B cell (primary cell): Measurements from ENCODE around the gene LBH. TPM values are rescaled to one million over a fixed set of nuclear protein-coding genes. Genes with fewer than 3 reads are reported as not detected.

ENCODE experiments used
- ATAC-seq: fragments of 200-7000 bp; cut with Tn5 transposase; one replicate; pipeline ENCODE4 v1.10.0; 2021; ENCODE audit warnings: low read depth, mild to moderate bottlenecking, moderate number of reproducible peaks, moderate library complexity
- CTCF ChIA-PET: fragments of 350-600 bp; sonication (Branson Sonifier 250); formaldehyde crosslinking; loops from one replicate; lab custom pipeline; 2021; ENCODE audit warnings: antibody characterized with exemption, inconsistent platforms; lab: Charles Lee
- POLR2A ChIA-PET: fragments of 350-600 bp; sonication (Branson Sonifier 250); formaldehyde crosslinking; loops from one replicate; lab custom pipeline; 2021; ENCODE audit warnings: antibody characterized with exemption; lab: Charles Lee
- DNase-seq: peaks from one replicate; pipeline ENCODE4 v3.0.0; 2013
- H2AFZ ChIP-seq: 2 replicates; pipeline ENCODE4 v1.6.1; 2012; ENCODE audit warnings: mild to moderate bottlenecking, low read depth, low read length; ENCODE audit not compliant: insufficient read depth, poor library complexity, severe bottlenecking
- H3K27ac ChIP-seq, 2 donors: 1 replicate in 1 of 2; 2 replicates in 1 of 2; pipeline ENCODE4 v1.5.1; 2012 to 2013; ENCODE audit warnings: low read length in 2 of 2, mild to moderate bottlenecking in 2 of 2, moderate library complexity in 1 of 2
- H3K27me3 ChIP-seq, 4 experiments: fragments of 200-600 bp in 1 of 4; sonication (generic) in 1 of 4; replicated peaks in 1 of 4; 1 replicate in 2 of 4; 2 replicates in 2 of 4; pipeline versions ENCODE4 v1.6.1 to v1.7.0; 2013 to 2016; ENCODE audit warnings: low read length in 3 of 4, mild to moderate bottlenecking in 2 of 4, mixed read lengths in 1 of 4, moderate library complexity in 1 of 4; ENCODE audit not compliant: insufficient read depth in 4 of 4, control insufficient read depth in 3 of 4; ENCODE audit errors: control extremely low read depth in 1 of 4
- H3K36me3 ChIP-seq, 2 experiments: replicated peaks in 1 of 2; 1 replicate in 1 of 2; 2 replicates in 1 of 2; pipeline versions ENCODE4 v1.6.1 to v1.7.1; 2013; ENCODE audit warnings: low read length in 1 of 2; ENCODE audit not compliant: insufficient read depth in 2 of 2, control insufficient read depth in 1 of 2; ENCODE audit errors: control extremely low read depth in 1 of 2, extremely low read depth in 1 of 2
- H3K4me1 ChIP-seq, 2 donors: fragments of 200-600 bp in 1 of 2; sonication (generic) in 1 of 2; 1 replicate in 1 of 2; 2 replicates in 1 of 2; pipeline versions ENCODE4 v1.5.1 to v1.6.1; 2013 to 2017; ENCODE audit warnings: low read length in 2 of 2; ENCODE audit not compliant: control insufficient read depth in 2 of 2, insufficient read depth in 2 of 2
- H3K4me2 ChIP-seq: replicated peaks from 2 replicates; pipeline ENCODE3; 2012; ENCODE audit warnings: mild to moderate bottlenecking, low read depth, low read length; ENCODE audit not compliant: poor library complexity, severe bottlenecking
- H3K4me3 ChIP-seq, 5 experiments: fragments of 200-600 bp in 1 of 5; sonication (generic) in 1 of 5; 1 replicate in 3 of 5; 2 replicates in 2 of 5; pipeline versions ENCODE4 v1.5.1 to v1.7.0; 2011 to 2016; ENCODE audit warnings: low read length in 4 of 5, mild to moderate bottlenecking in 4 of 5, low read depth in 2 of 5, control low read depth in 1 of 5, moderate library complexity in 1 of 5; ENCODE audit not compliant: insufficient read depth in 1 of 5; ENCODE audit errors: control extremely low read depth in 1 of 5, extremely low read depth in 1 of 5
- H3K79me2 ChIP-seq: fragments of 200-600 bp; sonication (generic); one replicate; pipeline ENCODE4 v1.6.0; 2016; ENCODE audit warnings: low read length; ENCODE audit not compliant: control insufficient read depth, insufficient read depth
- H3K9ac ChIP-seq: fragments of 200-600 bp; sonication (generic); 2 replicates; pipeline ENCODE4 v1.6.1; 2017; ENCODE audit warnings: mild to moderate bottlenecking, low read length, moderate library complexity
- H3K9me3 ChIP-seq, 3 donors: one replicate each; pipeline versions ENCODE4 v1.6.1 to v1.7.1; 2013; ENCODE audit warnings: low read length in 2 of 3; ENCODE audit not compliant: control insufficient read depth in 2 of 3, insufficient read depth in 1 of 3; ENCODE audit errors: control extremely low read depth in 1 of 3
- H4K20me1 ChIP-seq: 2 replicates; pipeline ENCODE4 v1.6.0; 2012; ENCODE audit warnings: mild to moderate bottlenecking, low read length; ENCODE audit not compliant: insufficient read depth, control insufficient read depth, poor library complexity, severe bottlenecking
- H3K27ac Mint-ChIP-seq: one replicate; pipeline ENCODE4 v1.8.0; 2021; ENCODE audit warnings: mixed read lengths
- H3K27me3 Mint-ChIP-seq: one replicate; pipeline ENCODE4 v1.8.0; 2021; ENCODE audit warnings: mixed read lengths
- H3K4me1 Mint-ChIP-seq: one replicate; pipeline ENCODE4 v1.8.0; 2021; ENCODE audit warnings: mixed read lengths
- H3K4me3 Mint-ChIP-seq: one replicate; pipeline ENCODE4 v1.8.0; 2021; ENCODE audit warnings: mixed read lengths
- H3K9me3 Mint-ChIP-seq: one replicate; pipeline ENCODE4 v1.8.0; 2022; ENCODE audit warnings: mixed read lengths; ENCODE audit not compliant: insufficient read depth
- EZH2 ChIP-seq: IDR thresholded peaks from 2 replicates; pipeline ENCODE4 v1.6.1; 2012; ENCODE audit warnings: borderline replicate concordance, low read depth, mild to moderate bottlenecking, moderate library complexity, low read length; ENCODE audit not compliant: insufficient read depth, poor library complexity, severe bottlenecking
- WGBS: methylation state at CpG from one replicate; pipeline ENCODE4 v1.1.5; 2013; ENCODE audit warnings: missing lambda C conversion rate; ENCODE audit not compliant: insufficient coverage; 5-methylcytosine and 5-hydroxymethylcytosine counted together
- intact Hi-C: fragments of 100-400 bp; cut with micrococcal nuclease; formaldehyde crosslinking; loops from one replicate; pipeline ENCODE4 v1.10.0; 2022
- polyA plus RNA-seq: library from polyadenylated mRNA; depleted of rRNA; stranded (reverse); fragments of >200 nt; gene quantifications from 2 replicates; pipeline ENCODE4 v1.2.3, GENCODE V29; 2012
- total RNA-seq, 2 donors: library from RNA; stranded (reverse); fragments of 120-200 nt in 1 of 2; gene quantifications; 1 replicate in 1 of 2; 2 replicates in 1 of 2; pipeline versions ENCODE4 v1.2.3 to v1.2.4, GENCODE V29; 2013 to 2022
- TF ChIP-seq, protein P1 (sequence below): fragments of 200-600 bp; IDR thresholded peaks from one replicate; pipeline ENCODE4 v1.8.0; 2022; ENCODE audit warnings: antibody characterized with exemption, mild to moderate bottlenecking

The LBH gene
- total and polyA plus RNA-seq, 2 donors (not counting 1 experiment from before 2014, with no cell fraction given), result 158 to 201 TPM

DNA sequence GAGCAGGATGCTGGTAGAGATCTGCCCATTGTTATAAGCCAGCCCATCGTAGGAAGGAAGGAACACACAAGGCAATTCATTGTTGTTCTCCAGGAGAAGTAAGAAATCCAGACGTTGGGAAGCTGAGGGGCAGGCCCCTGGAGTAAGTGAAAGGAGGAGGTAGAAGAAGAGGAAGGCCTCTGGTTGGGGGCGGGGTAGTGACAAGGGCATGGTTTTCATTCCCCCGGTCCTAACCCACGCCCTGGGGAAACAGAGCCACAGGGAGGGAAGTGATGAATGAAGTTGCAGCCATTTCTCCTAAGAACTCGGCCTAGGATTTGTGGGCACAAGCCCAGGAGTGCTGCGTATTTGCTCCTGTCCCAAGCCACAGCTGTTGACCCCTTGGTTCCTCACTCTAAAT, 18.0 kb downstream of the LBH start:
- Histone ChIP-seq H3K4me2 (no peak overlapping the region), H3K4me1 (peaks cover 65 to 82% of the 10 kb centered on the region in 2 donors), H3K4me3 (no peak overlapping the region), H3K27ac (peak overlapping the region in 1 of 2 donors; percentile 61), H3K9me3 (peaks cover 0 to 2% (median 0%) of the 10 kb centered on the region in 3 donors), H3K9ac (no peak overlapping the region), H3K27me3 (no peaks in the 10 kb centered on the region), H3K79me2 (peaks cover 99% of the 10 kb centered on the region), H4K20me1 (peaks cover 89% of the 10 kb centered on the region), H3K36me3 (peaks cover 0 to 65% of the 10 kb centered on the region in 2 experiments), H2AFZ (no peak overlapping the region)
- DNase-seq (no peak), ATAC-seq (no peak)
- Mint-ChIP-seq H3K4me3 (no peak overlapping the region), H3K9me3 (no peaks in the 10 kb centered on the region), H3K27me3 (no peaks in the 10 kb centered on the region), H3K27ac (peak overlapping the region; percentile 81), H3K4me1 (peaks cover 82% of the 10 kb centered on the region)
- CTCF ChIA-PET, result interaction anchor here (1.4 kb wide), 1 partner anchor 9 kb away, joined by 5 read pairs; no protein-coding TSS in a partner anchor
- intact Hi-C loops, result no loop called here
- TF ChIP-seq EZH2, result no peak
- TF ChIP-seq, protein P1, sequence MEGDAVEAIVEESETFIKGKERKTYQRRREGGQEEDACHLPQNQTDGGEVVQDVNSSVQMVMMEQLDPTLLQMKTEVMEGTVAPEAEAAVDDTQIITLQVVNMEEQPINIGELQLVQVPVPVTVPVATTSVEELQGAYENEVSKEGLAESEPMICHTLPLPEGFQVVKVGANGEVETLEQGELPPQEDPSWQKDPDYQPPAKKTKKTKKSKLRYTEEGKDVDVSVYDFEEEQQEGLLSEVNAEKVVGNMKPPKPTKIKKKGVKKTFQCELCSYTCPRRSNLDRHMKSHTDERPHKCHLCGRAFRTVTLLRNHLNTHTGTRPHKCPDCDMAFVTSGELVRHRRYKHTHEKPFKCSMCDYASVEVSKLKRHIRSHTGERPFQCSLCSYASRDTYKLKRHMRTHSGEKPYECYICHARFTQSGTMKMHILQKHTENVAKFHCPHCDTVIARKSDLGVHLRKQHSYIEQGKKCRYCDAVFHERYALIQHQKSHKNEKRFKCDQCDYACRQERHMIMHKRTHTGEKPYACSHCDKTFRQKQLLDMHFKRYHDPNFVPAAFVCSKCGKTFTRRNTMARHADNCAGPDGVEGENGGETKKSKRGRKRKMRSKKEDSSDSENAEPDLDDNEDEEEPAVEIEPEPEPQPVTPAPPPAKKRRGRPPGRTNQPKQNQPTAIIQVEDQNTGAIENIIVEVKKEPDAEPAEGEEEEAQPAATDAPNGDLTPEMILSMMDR, result no peak
- 93% methylated on average over 6 of the region's 7 CpGs for WGBS
- POLR2A ChIA-PET, result no interaction called here

DNA sequence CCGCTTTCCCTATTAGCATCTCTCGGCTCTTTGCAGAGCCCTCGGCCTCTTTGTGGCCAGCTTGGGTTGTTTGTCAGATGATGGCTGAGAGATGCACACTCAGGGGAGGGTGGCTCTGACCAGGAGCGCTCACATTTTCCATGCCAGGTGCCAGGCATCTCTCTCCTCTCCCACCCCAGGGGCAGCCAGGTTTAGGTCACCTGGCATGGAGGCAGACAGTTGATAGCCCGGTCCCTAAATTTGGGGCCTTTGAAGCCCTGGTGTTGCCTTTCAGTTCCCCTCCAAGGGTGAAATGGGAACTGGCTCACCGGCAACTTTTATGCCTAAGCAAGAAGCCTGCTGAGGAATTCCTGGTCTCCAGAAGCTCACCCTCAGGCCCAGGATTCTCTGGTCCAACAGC, 19.1 kb downstream of the LBH start:
- peak overlapping the region; percentile 81 for H3K27ac Mint-ChIP-seq
- POLR2A ChIA-PET, result interaction anchor here (0.6 kb wide), 1 partner anchor 30 kb away, joined by 5 read pairs; no protein-coding TSS in a partner anchor

More for the DNA sequence above, 19.1 kb downstream of the LBH start:
- H3K36me3 ChIP-seq, result peaks cover 0 to 68% of the 10 kb centered on the region in 2 experiments
- no peak overlapping the region for H3K4me2 ChIP-seq
- H3K27ac ChIP-seq, result peak overlapping the region in 1 of 2 donors; percentile 61
- H3K4me3 ChIP-seq, result no peak overlapping the region
- H3K27me3 Mint-ChIP-seq, result no peaks in the 10 kb centered on the region
- no peaks in the 10 kb centered on the region for H3K9me3 Mint-ChIP-seq
- no peak overlapping the region for H3K9ac ChIP-seq
- TF ChIP-seq, protein P1, result no peak
- no peak for TF ChIP-seq EZH2
- intact Hi-C loops, result no loop called here
- H3K4me3 Mint-ChIP-seq, result peak overlapping the region; percentile 32
- H3K4me1 Mint-ChIP-seq, result peaks cover 83% of the 10 kb centered on the region
- peaks cover 99% of the 10 kb centered on the region for H3K79me2 ChIP-seq
- no peaks in the 10 kb centered on the region for H3K27me3 ChIP-seq
- 83% methylated on average over 2 of the region's 6 CpGs for WGBS
- CTCF ChIA-PET, result interaction anchor here (0.7 to 1.4 kb wide), 2 partner anchors 10 to 28 kb away, joined by 4 to 5 read pairs; no protein-coding TSS in a partner anchor
- H3K4me1 ChIP-seq, result peaks cover 63 to 83% of the 10 kb centered on the region in 2 donors
- H2AFZ ChIP-seq, result no peak overlapping the region
- H3K9me3 ChIP-seq, result peaks cover 0 to 2% (median 0%) of the 10 kb centered on the region in 3 donors
- no peak for DNase-seq
- no peak for ATAC-seq
- peaks cover 91% of the 10 kb centered on the region for H4K20me1 ChIP-seq
